Lung microvascular endothelial cell (primary cell): ENCODE measurements around the gene ADARB1. TPM values are rescaled to one million over a fixed set of nuclear protein-coding genes. Genes with fewer than 3 reads are reported as not detected.

Experiments
- DNase-seq, 2 donors: peaks; one replicate each; pipeline versions ENCODE4 v3.0.0 to v3.0.0-alpha.2; 2010; ENCODE audit warnings: low read depth in 2 of 2
- total RNA-seq: library from RNA; depleted of rRNA; stranded (reverse); fragments of >200 nt; gene quantifications from 2 replicates; pipeline ENCODE4 v1.2.1, GENCODE V29; 2014

ADARB1 gene
- total RNA-seq, 1 donor from 2014 or later: 23.8 TPM

DNA sequence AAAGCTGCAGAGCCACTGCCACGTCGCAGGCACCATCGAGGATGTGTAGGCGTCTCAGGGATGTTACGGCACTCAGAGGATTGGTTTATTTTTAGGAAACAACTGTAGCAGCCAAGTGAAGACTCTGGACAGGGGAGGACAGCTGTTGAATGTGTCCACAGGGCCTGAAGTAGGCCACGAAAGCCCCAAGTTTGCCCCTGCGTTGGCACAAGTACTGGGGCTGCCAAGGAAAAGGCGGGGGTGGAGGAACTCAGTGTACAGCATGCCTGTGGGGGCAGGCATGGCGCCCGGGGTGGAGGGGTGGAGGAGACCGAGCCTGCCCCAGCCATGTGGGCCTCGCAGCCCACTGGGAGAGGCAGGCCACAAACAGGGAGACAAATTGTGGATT lies 89.7 kb downstream of the ADARB1 start:
- no peak for DNase-seq

DNA sequence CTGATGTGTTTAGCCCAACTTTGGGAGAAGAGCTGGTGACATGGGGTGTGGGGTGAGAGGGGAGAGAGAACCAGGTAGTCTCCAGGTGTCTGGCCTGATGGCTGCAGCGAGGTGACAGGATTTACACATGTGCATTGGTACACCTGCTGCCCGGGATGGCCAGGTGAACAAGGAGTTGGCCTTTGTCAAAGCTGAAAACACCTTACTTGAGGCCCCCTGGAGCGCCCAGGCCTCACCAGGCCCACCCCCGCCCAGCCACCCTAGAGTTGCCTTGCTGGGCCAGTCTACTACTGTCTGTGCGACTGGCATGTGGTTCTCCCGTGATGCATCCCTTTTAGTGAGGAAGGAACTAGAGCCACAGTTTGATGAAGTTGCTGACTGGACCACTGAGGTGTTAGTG lies 90.5 kb downstream of the ADARB1 start:
- no peak for DNase-seq

GRCh38 chr21:45166931-45167330 lies 92.6 kb downstream of the ADARB1 start:
- no peak for DNase-seq

DNA sequence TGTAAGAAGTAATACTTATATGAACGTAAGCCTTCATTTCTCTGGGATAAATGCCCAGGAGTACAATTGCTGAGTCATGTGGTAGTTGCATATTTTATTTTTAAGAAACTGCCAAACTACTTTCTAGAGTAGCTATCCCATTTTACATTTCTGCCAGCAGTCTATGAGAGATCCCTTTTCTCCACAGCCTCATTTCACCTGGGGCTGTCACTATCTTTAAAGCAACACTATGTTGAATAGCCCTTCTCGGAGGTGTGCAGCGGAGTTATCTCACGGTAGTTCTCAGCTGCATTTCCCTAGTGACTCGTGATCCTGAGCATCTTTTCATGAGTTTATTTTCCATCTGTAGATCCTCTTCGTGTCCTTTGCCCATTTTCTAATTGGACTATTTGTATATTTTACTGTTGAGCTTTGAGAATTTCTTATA lies 93.4 kb downstream of the ADARB1 start:
- DNase-seq: peak in 1 of 2 donors; percentile 10

- DNase-seq: no peak
Measured at GRCh38 chr21:45168522-45168921, 94.1 kb downstream of the ADARB1 start.

- DNase-seq: no peak
Measured at GRCh38 chr21:45169001-45169400, 94.6 kb downstream of the ADARB1 start.

GRCh38 chr21:45169682-45170081 lies 95.3 kb downstream of the ADARB1 start:
- no peak for DNase-seq

DNA sequence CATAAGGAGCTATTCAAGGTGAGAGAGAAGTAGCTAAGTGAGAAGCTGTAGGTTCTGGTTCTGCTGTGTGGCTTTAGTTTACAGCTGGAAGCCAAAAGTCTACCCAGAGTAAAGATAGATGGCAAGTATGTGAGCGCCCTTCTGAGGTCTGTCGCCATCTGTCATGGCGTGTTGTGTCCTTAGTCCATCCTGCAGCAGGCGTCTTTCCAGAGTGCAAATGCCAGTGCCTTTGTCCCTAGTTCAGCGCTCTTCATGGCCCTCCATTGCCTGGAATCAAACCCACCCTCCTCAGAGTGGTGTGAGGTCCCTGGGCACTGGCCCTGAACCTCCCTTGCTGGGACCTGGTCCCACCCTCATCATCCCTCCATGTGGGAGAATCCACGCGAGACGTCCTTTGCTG lies 96.6 kb downstream of the ADARB1 start:
- no peak for DNase-seq

- DNase-seq: no peak
Measured at GRCh38 chr21:45172420-45172819, 98.0 kb downstream of the ADARB1 start.

DNA sequence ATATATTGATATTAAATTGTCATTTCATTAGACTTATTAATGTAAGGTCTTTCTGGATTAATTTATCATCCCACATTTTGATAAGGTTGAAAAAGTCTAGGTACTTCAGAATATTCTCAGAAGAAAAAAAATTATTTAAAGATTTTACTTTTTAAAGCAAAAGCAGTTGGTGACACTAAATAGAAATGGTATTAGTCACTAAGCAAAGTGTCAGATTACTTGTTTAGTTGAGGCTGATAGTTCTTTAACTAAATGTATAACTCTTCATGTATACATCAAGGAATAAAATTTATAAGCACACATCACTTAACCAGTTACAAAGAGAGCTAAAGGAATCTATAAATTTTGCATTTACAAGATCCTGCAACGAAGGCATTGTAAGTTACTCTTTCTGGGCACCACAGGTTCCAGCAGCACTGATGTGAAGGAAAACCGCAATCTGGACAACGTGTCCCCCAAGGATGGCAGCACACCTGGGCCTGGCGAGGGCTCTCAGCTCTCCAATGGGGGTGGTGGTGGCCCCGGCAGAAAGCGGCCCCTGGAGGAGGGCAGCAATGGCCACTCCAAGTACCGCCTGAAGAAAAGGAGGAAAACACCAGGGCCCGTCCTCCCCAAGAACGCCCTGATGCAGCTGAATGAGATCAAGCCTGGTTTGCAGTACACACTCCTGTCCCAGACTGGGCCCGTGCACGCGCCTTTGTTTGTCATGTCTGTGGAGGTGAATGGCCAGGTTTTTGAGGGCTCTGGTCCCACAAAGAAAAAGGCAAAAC lies 101.1 kb downstream of the ADARB1 start:
- DNase-seq: no peak

GRCh38 chr21:45176141-45176540 lies 101.8 kb downstream of the ADARB1 start:
- no peak for DNase-seq

GRCh38 chr21:45177039-45177438 lies 102.7 kb downstream of the ADARB1 start:
- DNase-seq: no peak

- DNase-seq: no peak
Measured at GRCh38 chr21:45178070-45178608, 103.8 kb downstream of the ADARB1 start.

DNA sequence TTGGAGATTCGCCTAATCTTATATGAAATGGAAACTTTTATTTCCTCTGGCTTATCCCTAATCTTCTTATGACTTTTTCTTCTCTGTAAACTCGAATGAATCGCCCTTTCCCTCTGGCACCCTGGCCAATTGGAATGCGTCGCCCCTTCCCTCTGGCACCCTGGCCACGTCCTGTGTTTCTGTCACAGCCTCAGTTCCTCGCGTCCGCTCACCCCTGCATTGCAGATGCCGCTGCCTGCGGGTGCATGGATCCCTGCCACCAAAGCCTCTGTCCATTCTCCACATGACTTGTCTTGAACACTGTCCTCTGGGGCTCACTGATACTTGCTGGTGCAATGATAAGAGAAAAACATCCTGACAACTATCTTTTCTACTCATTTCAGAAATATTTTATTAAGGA lies 104.6 kb downstream of the ADARB1 start:
- no peak for DNase-seq

DNA sequence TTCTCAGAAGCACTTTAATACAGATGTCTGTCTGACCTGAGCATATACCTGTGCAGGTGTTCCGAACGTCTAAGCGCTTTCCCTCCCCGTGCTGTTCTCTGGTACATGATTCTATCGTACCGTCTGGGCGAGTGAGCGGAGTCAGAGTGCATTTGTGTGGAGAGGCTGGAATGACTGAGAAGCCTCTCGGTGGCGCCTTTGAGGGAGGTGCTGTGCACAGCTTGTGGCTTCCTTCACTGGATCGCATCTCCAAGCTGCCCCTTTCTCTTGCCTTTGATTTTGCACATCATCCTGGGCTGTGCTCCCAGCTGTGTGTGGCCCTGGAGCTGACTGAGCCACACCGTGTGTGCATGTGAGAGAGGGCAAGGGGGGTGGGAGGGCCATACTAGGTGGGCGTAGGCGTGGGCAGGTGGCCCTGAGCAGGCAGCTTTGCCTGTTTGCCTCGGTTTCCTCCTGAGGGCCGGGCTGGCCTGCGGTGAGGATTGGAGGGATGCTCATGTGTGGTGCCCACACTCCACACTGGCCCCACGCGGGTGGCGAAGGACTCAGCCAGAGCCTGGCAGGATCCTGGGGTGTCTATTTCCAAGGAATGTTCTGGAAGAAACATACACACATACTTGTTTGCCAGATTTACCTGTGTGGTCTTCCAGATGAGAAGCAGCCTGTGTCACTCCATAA lies 105.3 kb downstream of the ADARB1 start:
- no peak for DNase-seq

DNA sequence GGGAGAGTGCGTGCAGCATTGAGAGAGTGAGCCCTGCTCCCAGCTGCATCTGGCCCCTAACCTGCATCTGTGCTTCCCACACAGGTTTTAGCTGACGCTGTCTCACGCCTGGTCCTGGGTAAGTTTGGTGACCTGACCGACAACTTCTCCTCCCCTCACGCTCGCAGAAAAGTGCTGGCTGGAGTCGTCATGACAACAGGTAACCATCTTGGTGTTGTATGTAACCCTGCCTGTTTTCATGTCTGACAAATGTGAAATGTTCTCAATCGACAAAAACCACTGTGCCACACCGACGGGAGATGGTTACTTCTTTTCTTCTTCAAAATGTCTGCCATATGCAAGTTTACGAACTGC lies 105.8 kb downstream of the ADARB1 start:
- DNase-seq: no peak

DNA sequence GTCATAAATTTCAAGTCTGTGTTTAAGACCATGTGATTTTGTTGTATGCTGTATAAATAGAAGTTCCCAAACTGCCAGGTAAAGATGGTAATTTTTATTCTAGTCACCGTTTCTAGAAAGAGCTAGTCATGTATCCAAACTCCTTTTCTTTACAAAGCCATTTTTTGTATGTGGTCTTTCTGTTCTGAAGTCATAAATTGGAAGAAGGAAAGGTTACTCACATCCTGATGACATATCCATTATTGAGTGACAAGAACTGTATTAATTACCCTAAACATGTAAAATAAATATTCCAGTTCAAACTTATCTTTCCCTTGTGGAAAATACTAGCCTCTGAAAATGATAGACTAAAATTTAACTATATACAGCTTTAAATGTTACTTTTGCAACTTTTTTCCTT lies 108.6 kb downstream of the ADARB1 start:
- DNase-seq: peak; percentile 30 to 58

GRCh38 chr21:45183852-45184251 lies 109.5 kb downstream of the ADARB1 start:
- no peak for DNase-seq

DNA sequence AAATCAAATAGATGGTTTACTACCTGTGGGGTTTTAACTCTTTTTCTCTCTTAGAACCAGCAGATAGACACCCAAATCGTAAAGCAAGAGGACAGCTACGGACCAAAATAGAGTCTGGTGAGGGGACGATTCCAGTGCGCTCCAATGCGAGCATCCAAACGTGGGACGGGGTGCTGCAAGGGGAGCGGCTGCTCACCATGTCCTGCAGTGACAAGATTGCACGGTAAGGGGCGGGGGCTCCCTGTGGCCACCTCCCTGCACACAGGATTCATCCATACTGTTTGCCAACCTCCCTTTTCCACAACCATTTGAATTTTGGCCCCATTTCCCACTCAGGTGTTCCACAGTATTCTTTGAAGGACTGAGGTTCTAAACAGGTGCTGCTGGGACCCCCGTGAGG lies 110.5 kb downstream of the ADARB1 start:
- no peak for DNase-seq

DNA sequence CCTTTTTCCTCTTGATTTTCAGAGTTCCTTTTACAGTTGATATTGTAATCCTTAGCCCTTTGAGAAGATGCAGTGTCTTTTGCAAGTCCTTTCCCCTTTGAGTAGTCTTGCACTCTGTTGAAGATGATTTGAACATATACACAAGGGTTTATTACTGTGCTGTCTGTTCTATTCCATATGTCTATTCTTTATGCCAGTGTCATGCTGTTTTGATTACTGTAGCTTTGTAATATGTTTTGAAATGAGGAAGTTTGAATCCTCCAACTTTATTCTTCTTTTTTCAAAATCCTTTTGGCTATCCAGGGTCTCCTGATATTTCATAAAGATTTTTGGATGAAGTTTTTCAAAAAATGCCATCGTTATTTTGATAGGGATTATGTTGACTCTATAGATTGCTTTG lies 112.3 kb downstream of the ADARB1 start:
- DNase-seq: no peak

- no peak for DNase-seq
Measured at GRCh38 chr21:45187646-45188045, 113.3 kb downstream of the ADARB1 start.

- no peak for DNase-seq
Measured at GRCh38 chr21:45190013-45190412, 115.6 kb downstream of the ADARB1 start.

- DNase-seq: no peak
Measured at GRCh38 chr21:45192332-45192731, 118.0 kb downstream of the ADARB1 start.
